ENCODE measurements around the gene CALM1.

DNA sequence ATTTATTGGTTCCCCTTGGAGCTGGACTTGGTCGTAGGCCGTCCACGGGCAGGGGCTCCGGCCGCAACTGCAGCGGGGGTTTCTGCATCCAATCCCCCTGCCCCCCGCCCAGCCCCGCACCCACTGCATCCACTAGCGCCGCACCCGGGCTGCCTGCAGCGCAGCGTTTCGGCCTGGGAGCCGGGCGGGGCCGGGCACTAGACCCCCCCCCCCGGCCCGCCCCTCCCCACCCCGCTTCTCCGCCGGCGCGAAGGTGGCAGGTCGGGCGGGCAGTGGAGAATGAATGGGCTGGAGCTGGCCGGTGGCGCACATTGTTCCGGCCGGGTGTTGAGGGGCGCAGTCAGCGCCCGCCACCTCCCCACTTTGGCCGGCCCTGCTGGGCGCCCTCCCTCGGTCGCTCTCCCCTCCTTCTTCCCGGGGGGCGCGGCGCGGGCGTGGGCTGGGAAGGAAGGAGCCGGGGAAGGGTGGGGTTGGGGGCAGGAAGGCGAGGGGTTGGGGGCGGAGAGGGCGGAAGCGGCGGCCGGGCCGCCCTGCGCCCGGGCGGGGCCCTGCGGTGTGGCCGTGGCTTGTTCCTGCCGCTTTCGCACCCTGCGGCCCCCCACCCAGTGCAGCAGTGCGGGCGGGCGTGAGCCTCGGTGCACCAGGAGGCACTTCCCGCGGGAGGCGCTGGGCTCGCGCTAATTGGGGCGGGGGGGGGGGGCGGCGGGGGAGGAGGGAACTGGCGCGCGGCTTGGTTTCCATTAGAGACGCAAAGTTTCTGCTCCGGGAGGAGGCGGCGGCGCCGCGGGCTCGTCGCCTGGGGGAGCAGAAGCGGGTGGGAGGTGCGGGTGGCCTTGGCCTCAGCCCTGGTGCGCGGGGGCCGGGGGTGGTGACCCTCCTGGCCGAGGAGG is 841 bp downstream of the CALM1 start:
- TF ChIP-seq ZNF274 (IDR thresholded peaks at IDR 0.05; ENCODE audit: low read depth, low read length) (no peak), SUZ12 (IDR thresholded peaks at IDR 0.05; ENCODE audit: extremely low read depth, insufficient read depth, insufficient read length) (no peak), YY1 (IDR thresholded peaks at IDR 0.05; ENCODE audit: insufficient read depth, insufficient read length) (no peak)

Measured in NT2/D1 (cell line).